ENCODE data around the gene MPV17.

MPV17 gene

GRCh38 chr2:27322766-27323595, at the start of gene MPV17:
Gene MPV17, minus strand, starts transcription at chr2:27323097. Its CDS starts 580 bp downstream, at chr2:27322517.
- intact Hi-C loops (cut with DNase I; ENCODE audit: low total_unique reads), result no loop called here
- no peaks in the 10 kb centered on the region for H3K9me3 ChIP-seq
- DNase-seq, result peak; percentile 89 to 95
- TF ChIP-seq CTCF (IDR thresholded peaks at IDR 0.05), result no peak
- peaks cover 0 to 25% (median 16%) of the 10 kb centered on the region in 4 donors for H3K4me1 ChIP-seq
- peak within 1 kb of the TSS; percentile 60 to 68 for H3K4me3 ChIP-seq
- peak within 1 kb of the TSS; percentile 81 to 90 for H3K27ac ChIP-seq
- H3K36me3 ChIP-seq, result peaks cover 16 to 23% (median 19%) of the 10 kb centered on the region in 3 donors
- no peaks in the 10 kb centered on the region for H3K27me3 ChIP-seq

- intact Hi-C loops (cut with DNase I; ENCODE audit: low total_unique reads), result no loop called here
- no peak for DNase-seq
- Histone ChIP-seq H3K36me3 (peaks cover 53 to 63% (median 61%) of the 10 kb centered on the region in 3 donors), H3K4me1 (peaks cover 0 to 36% (median 28%) of the 10 kb centered on the region in 4 donors), H3K4me3 (peak overlapping the region; percentile 85 to 93), H3K9me3 (no peaks in the 10 kb centered on the region), H3K27ac (peak overlapping the region; percentile 92 to 96), H3K27me3 (no peaks in the 10 kb centered on the region)
- no peak for TF ChIP-seq CTCF (IDR thresholded peaks at IDR 0.05)
Observed at GRCh38 chr2:27370816-27371620, 48.1 kb upstream of the MPV17 start.

GRCh38 chr2:27370026-27370815, 47.3 kb upstream of the MPV17 start, which contains the start of the genes EIF2B4 and SNX17:
Gene EIF2B4, minus strand, starts transcription at chr2:27370338. Its CDS starts 24 bp downstream, at chr2:27370314.
Gene SNX17, plus strand, starts transcription at chr2:27370616. Its CDS starts 128 bp downstream, at chr2:27370744.
- DNase-seq, result peak; percentile 99 to 100
- peak within 1 kb of the TSS; percentile 92 to 96 for H3K27ac ChIP-seq
- peak; percentile 48 to 67 for TF ChIP-seq CTCF (IDR thresholded peaks at IDR 0.05)
- H3K9me3 ChIP-seq, result no peaks in the 10 kb centered on the region
- H3K4me1 ChIP-seq, result peaks cover 0 to 36% (median 28%) of the 10 kb centered on the region in 4 donors
- H3K27me3 ChIP-seq, result no peaks in the 10 kb centered on the region
- H3K4me3 ChIP-seq, result peak within 1 kb of the TSS; percentile 85 to 93
- H3K36me3 ChIP-seq, result peaks cover 45 to 63% (median 61%) of the 10 kb centered on the region in 3 donors
- intact Hi-C loops (cut with DNase I; ENCODE audit: low total_unique reads), result no loop called here

- H3K4me1 ChIP-seq, result peaks cover 0 to 36% (median 28%) of the 10 kb centered on the region in 4 donors
- peak overlapping the region; percentile 85 to 93 for H3K4me3 ChIP-seq
- no peak for TF ChIP-seq CTCF (IDR thresholded peaks at IDR 0.05)
- DNase-seq, result peak in 1 of 2 donors; percentile 62
- H3K27me3 ChIP-seq, result no peaks in the 10 kb centered on the region
- intact Hi-C loops (cut with DNase I; ENCODE audit: low total_unique reads), result no loop called here
- H3K9me3 ChIP-seq, result no peaks in the 10 kb centered on the region
- peak overlapping the region; percentile 92 to 96 for H3K27ac ChIP-seq
- H3K36me3 ChIP-seq, result peaks cover 40 to 63% (median 61%) of the 10 kb centered on the region in 3 donors
Observed at GRCh38 chr2:27369471-27370025, 46.7 kb upstream of the MPV17 start.

All from tibial artery (tissue), 4 donors.